Measurements from ENCODE around the gene PRELP. TPM values are rescaled to one million over a fixed set of nuclear protein-coding genes. Genes with fewer than 3 reads are reported as not detected.

The PRELP gene
- total RNA-seq, 1 experiment from 2014 or later = 0.07 TPM

- H3K27me3 Mint-ChIP-seq (ENCODE audit: low read depth) = peaks cover 11% of the 10 kb centered on the region
- Histone ChIP-seq H4K20me1 (ENCODE audit: control insufficient read depth, insufficient read depth, insufficient read length) (no peaks in the 10 kb centered on the region), H2BK120ac (ENCODE audit: low read depth, low read length, poor library complexity, severe bottlenecking) (no peak overlapping the region), H3K23ac (ENCODE audit: insufficient read length, low read depth, low read length) (no peak overlapping the region), H3K14ac (ENCODE audit: insufficient read depth, low read length) (no peak overlapping the region), H3K79me1 (ENCODE audit: insufficient read depth, low read depth, low read length, poor library complexity, severe bottlenecking) (no peaks in the 10 kb centered on the region), H3K23me2 (ENCODE audit: insufficient read length, low read depth, low read length, poor library complexity, severe bottlenecking) (no peaks in the 10 kb centered on the region), H4K5ac (ENCODE audit: insufficient read length, low read depth, low read length) (no peak overlapping the region), H2BK5ac (ENCODE audit: insufficient read length, low read length) (no peak overlapping the region), H3K4me1 (ENCODE audit: insufficient read depth, low read length) (peaks cover 3% of the 10 kb centered on the region; the same call in 1 of the 2 replicates), H2BK15ac (ENCODE audit: low read depth, low read length) (no peak overlapping the region), H3K79me2 (ENCODE audit: insufficient read depth, low read length) (no peaks in the 10 kb centered on the region), H3K56ac (ENCODE audit: insufficient read length, low read depth, low read length) (no peak overlapping the region), H3K9me3 (ENCODE audit: control insufficient read depth, low read depth, low read length) (no peaks in the 10 kb centered on the region), H3K27me3 (ENCODE audit: insufficient read depth, low read length) (no peaks in the 10 kb centered on the region), H2BK12ac (ENCODE audit: insufficient read length, low read depth, low read length) (no peak overlapping the region), H4K91ac (ENCODE audit: insufficient read length, low read depth, low read length) (no peak overlapping the region), H3K4me2 (ENCODE audit: insufficient read depth, insufficient read length, low read length) (no peak overlapping the region), H3K18ac (ENCODE audit: insufficient read length, low read depth, low read length) (no peak overlapping the region), H4K8ac (replicated peaks; ENCODE audit: insufficient read length, low read depth, low read length) (no peak overlapping the region), H3K4ac (ENCODE audit: low read depth, low read length) (no peak overlapping the region), H3K27ac (ENCODE audit: insufficient read length, low read depth, low read length) (no peak overlapping the region), H2BK20ac (ENCODE audit: low read depth, low read length, poor library complexity, severe bottlenecking) (no peak overlapping the region), H3T11ph (ENCODE audit: low read length) (no peak overlapping the region), H3K9ac (ENCODE audit: extremely low read depth, insufficient read length, low read length) (no peak overlapping the region), H2AK5ac (ENCODE audit: insufficient read length, low read length) (no peak overlapping the region), H2AFZ (ENCODE audit: low read length) (no peak overlapping the region)
- no peak overlapping the region; a peak in 1 of 7 replicates for H3K27ac Mint-ChIP-seq
- DNase-seq = no peak
- H3K9me3 Mint-ChIP-seq = no peaks in the 10 kb centered on the region
- H3K36me3 Mint-ChIP-seq (ENCODE audit: insufficient read depth in 1 of 3, low read depth in 3 of 3) = no peaks in the 10 kb centered on the region
- peaks cover 22 to 30% of the 10 kb centered on the region in 2 experiments for H3K4me1 Mint-ChIP-seq
- WGBS (ENCODE audit: extremely low coverage, insufficient read length, low lambda C conversion rate) = no CpG with 5 or more reads among the region's 5 CpGs
- H3K4me3 Mint-ChIP-seq = no peak overlapping the region
- TF ChIP-seq CTCF (conservative IDR thresholded peaks at IDR 0.05) = no peak
Observed at GRCh38 chr1:203478986-203479385, 3.4 kb downstream of the PRELP start.

Data from H9 (cell line).